ENCODE data around the gene STK39. TPM values are rescaled to one million over a fixed set of nuclear protein-coding genes. Genes with fewer than 3 reads are reported as not detected.

STK39 gene
- total RNA-seq, 4 donors from 2014 or later: 35.3 to 58.0 (median 47.0) TPM

- H3K27me3 ChIP-seq: no peaks in the 10 kb centered on the region
- TF ChIP-seq, protein P1, sequence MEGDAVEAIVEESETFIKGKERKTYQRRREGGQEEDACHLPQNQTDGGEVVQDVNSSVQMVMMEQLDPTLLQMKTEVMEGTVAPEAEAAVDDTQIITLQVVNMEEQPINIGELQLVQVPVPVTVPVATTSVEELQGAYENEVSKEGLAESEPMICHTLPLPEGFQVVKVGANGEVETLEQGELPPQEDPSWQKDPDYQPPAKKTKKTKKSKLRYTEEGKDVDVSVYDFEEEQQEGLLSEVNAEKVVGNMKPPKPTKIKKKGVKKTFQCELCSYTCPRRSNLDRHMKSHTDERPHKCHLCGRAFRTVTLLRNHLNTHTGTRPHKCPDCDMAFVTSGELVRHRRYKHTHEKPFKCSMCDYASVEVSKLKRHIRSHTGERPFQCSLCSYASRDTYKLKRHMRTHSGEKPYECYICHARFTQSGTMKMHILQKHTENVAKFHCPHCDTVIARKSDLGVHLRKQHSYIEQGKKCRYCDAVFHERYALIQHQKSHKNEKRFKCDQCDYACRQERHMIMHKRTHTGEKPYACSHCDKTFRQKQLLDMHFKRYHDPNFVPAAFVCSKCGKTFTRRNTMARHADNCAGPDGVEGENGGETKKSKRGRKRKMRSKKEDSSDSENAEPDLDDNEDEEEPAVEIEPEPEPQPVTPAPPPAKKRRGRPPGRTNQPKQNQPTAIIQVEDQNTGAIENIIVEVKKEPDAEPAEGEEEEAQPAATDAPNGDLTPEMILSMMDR (IDR thresholded peaks at IDR 0.05): no peak
- TF ChIP-seq POLR2AphosphoS5 (IDR thresholded peaks at IDR 0.05): no peak
- TF ChIP-seq POLR2A (IDR thresholded peaks at IDR 0.05): no peak
- no peak for TF ChIP-seq EP300 (IDR thresholded peaks at IDR 0.05)
- peaks cover 5 to 66% (median 13%) of the 10 kb centered on the region in 3 donors for H3K4me1 ChIP-seq
- no peak overlapping the region for H3K27ac ChIP-seq
- no peak for ATAC-seq
- H3K36me3 ChIP-seq: no peaks in the 10 kb centered on the region
- WGBS, 2 donors (ENCODE audit: low coverage in 1 of 2): 79 to 92% methylated on average over 4 to 5 of the region's 9 CpGs
- no peak overlapping the region for H3K4me3 ChIP-seq
- no peaks in the 10 kb centered on the region for H3K9me3 ChIP-seq
These were observed 57.4 kb downstream of the STK39 start for GRCh38 chr2:168189835-168190569.

GRCh38 chr2:168188002-168188401, 59.4 kb downstream of the STK39 start:
- H3K4me3 ChIP-seq: no peak overlapping the region
- H3K27me3 ChIP-seq: no peaks in the 10 kb centered on the region
- ATAC-seq: no peak
- H3K9me3 ChIP-seq: no peaks in the 10 kb centered on the region
- no peaks in the 10 kb centered on the region for H3K36me3 ChIP-seq
- no peak overlapping the region for H3K27ac ChIP-seq
- WGBS, 2 donors (ENCODE audit: low coverage in 1 of 2): 69 to 100% methylated on average over 1 of the region's 2 CpGs
- no peak for TF ChIP-seq EP300 (IDR thresholded peaks at IDR 0.05)
- peaks cover 7 to 71% (median 13%) of the 10 kb centered on the region in 3 donors for H3K4me1 ChIP-seq

GRCh38 chr2:168186452-168186851, 60.9 kb downstream of the STK39 start:
- no peak for ATAC-seq
- H3K27ac ChIP-seq: no peak overlapping the region
- H3K36me3 ChIP-seq: no peaks in the 10 kb centered on the region
- no peak for TF ChIP-seq EP300 (IDR thresholded peaks at IDR 0.05)
- TF ChIP-seq POLR2A (IDR thresholded peaks at IDR 0.05): no peak
- no peak overlapping the region for H3K4me3 ChIP-seq
- H3K27me3 ChIP-seq: no peaks in the 10 kb centered on the region
- no peaks in the 10 kb centered on the region for H3K9me3 ChIP-seq
- H3K4me1 ChIP-seq: peaks cover 6 to 60% (median 7%) of the 10 kb centered on the region in 3 donors
- WGBS, 2 donors (ENCODE audit: low coverage in 1 of 2): 73 to 80% methylated on average over 2 of the region's 2 CpGs

DNA sequence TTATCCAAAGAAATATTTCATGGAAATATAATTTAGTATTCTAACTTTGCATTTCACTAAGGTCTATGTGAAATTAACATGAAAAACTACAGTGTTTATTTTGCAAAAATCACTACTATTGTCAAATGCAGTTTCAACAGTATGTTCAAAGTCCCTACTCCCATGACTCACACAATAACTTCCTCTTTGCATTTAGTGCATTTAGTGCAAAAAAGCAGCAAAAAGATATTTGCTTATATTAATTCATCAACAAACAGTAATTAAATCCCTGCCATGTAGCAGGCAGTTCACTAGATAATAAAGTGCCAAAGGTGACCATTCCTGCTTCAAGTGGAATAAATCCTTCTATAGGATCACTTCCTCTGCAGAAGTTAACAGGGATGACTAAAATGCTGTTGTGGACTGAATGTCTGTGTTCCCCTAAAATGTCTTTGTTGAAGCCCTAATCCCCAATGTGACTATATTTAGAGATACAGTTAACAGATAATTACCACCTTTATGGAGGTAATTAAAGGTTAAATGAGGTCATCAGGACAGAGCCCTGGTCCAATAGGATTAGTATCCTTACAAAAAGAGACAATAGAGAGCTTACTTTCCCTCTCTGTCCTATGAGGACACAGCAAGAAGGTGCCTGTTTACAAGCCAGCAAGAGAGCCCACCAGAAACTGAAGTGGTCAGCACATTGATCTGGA, 61.7 kb downstream of the STK39 start:
- no peaks in the 10 kb centered on the region for H3K27me3 ChIP-seq
- no peaks in the 10 kb centered on the region for H3K36me3 ChIP-seq
- H3K9me3 ChIP-seq: no peaks in the 10 kb centered on the region
- no peak overlapping the region for H3K27ac ChIP-seq
- H3K4me3 ChIP-seq: no peak overlapping the region
- H3K4me1 ChIP-seq: peaks cover 2 to 59% (median 7%) of the 10 kb centered on the region in 3 donors
- ATAC-seq: no peak
- TF ChIP-seq POLR2AphosphoS5 (IDR thresholded peaks at IDR 0.05) (no peak), EP300 (IDR thresholded peaks at IDR 0.05) (no peak), POLR2A (IDR thresholded peaks at IDR 0.05) (no peak)
- TF ChIP-seq, protein P1 (IDR thresholded peaks at IDR 0.05): no peak

GRCh38 chr2:168184681-168185513, 62.5 kb downstream of the STK39 start:
- Histone ChIP-seq H3K4me3 (no peak overlapping the region), H3K4me1 (peaks cover 0 to 58% (median 7%) of the 10 kb centered on the region in 3 donors), H3K27ac (no peak overlapping the region), H3K36me3 (no peaks in the 10 kb centered on the region), H3K27me3 (no peaks in the 10 kb centered on the region), H3K9me3 (no peaks in the 10 kb centered on the region)
- WGBS, 2 donors (ENCODE audit: low coverage in 1 of 2): 78 to 81% methylated on average over 4 of the region's 4 CpGs
- ATAC-seq: no peak
- no peak for TF ChIP-seq EP300 (IDR thresholded peaks at IDR 0.05)
- no peak for TF ChIP-seq POLR2A (IDR thresholded peaks at IDR 0.05)
- TF ChIP-seq POLR2AphosphoS5 (IDR thresholded peaks at IDR 0.05): no peak
- TF ChIP-seq, protein P1 (IDR thresholded peaks at IDR 0.05): no peak
